Measurements from ENCODE around the gene TCOF1.
A peak's percentile ranks its signal among the peaks of the same experiment; 100 is the strongest.

Gene TCOF1

GRCh38 chr5:150444770-150445169 is 87.3 kb downstream of the TCOF1 start:
- FAIRE-seq: no peak
- no peak for DNase-seq (ENCODE audit: insufficient read length, low spot score)

DNA sequence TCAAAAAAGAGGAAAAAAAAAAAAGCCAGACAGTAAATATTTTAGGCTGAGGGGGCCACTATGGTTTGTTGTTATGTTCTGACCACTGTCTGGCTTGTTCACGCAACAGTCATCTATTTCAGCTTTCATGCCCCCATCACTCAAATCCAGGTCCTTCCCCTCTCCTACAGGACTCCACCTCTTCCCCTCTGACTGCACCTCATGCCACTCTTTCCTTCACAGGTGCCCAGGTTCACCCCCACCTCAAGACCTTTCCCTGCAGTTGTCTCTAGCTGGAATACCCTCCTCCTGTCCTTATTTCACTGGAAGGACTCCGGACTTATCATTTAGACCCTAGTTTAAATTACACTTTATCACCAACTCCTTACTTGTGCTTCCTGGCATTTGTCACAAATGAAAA is 88.6 kb downstream of the TCOF1 start:
- DNase-seq (ENCODE audit: insufficient read length, low spot score): no peak
- no peak for FAIRE-seq

- DNase-seq (ENCODE audit: insufficient read length, low spot score) (no peak), FAIRE-seq (no peak)
Measured at GRCh38 chr5:150446583-150446982, 89.1 kb downstream of the TCOF1 start.

- no peak for DNase-seq (ENCODE audit: insufficient read length, low spot score)
- no peak for FAIRE-seq
Measured at GRCh38 chr5:150447188-150447587, 89.7 kb downstream of the TCOF1 start.

DNA sequence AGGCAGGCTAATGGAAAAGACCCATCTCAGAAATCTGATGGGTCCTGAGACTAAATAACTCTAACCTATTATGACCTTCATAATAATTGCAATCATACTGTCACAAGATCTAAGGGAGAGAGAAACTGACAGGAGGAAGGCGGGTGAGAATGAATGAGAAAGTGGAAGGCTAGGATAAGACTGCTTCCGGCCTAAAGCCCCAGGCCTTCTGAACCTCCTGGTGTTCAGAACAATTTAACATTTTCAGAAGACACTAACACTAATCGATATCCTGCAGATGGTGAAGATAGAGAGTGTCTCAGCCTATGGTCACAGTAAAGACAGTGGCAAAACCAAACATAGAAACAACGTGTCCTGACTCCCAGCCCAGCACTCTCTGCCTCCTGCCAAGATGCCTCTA is 90.8 kb downstream of the TCOF1 start:
- DNase-seq (ENCODE audit: insufficient read length, low spot score): no peak
- FAIRE-seq: peak; percentile 39

- DNase-seq (ENCODE audit: insufficient read length, low spot score): peak; percentile 49
- peak; percentile 49 for FAIRE-seq
Measured at GRCh38 chr5:150448952-150449516, 91.5 kb downstream of the TCOF1 start.

Data from GM19239 (cell line).